MM.1S (cell line): ENCODE results near the gene GALNT4.

ENCODE experiments used
- EZH2 ChIP-seq: fragments of 300-600 bp; sonication (generic); optimal IDR thresholded peaks from 2 replicates; pipeline ENCODE3; 2017; ENCODE audit warnings: low read depth, mild to moderate bottlenecking, antibody characterized with exemption, low read length, mixed read lengths
- EZH2phosphoT487 ChIP-seq: fragments of 300-600 bp; sonication (generic); IDR thresholded peaks from 2 replicates; pipeline ENCODE4 v1.6.1; 2018; ENCODE audit warnings: antibody characterized with exemption, low read length
- TF ChIP-seq, protein P1 (sequence below): fragments of 300-600 bp; sonication (generic); IDR thresholded peaks from 2 replicates; pipeline ENCODE4 v1.5.1; 2016; ENCODE audit warnings: antibody characterized with exemption, low read length, mixed read lengths

DNA sequence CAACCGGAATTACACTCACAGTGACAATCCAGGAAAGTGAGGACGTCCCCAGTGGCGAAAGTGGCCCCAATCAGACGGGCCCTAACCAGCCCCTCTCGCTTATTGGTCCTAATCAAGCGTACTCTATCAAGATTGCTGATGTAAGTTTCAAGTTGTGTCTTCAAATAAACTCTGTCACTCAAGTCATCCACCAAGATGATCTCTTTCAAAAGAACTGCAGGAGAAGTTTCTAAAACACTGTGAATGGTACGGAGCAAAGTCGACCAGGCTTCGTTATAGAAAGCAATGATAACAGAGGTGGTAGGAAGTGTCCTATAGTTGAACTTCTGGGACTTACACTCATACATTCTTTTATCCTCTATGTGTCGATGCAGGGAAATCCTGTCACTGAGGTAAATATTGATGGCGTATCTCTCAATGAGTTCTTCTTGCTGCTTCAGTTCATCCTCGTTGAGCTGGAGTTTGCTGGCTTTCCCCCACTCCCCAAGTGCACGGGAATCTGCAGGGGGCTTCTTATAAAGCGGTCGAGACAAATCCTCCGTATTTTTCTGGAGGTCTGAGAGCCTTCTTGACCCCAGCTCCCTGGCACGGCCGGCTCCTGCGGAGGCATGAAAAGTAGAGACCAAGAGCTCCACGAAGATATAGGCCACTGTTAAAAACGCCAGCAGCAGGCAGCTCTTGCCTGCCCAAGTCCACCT is 604 bp downstream of the GALNT4 start:
- TF ChIP-seq, protein P1, sequence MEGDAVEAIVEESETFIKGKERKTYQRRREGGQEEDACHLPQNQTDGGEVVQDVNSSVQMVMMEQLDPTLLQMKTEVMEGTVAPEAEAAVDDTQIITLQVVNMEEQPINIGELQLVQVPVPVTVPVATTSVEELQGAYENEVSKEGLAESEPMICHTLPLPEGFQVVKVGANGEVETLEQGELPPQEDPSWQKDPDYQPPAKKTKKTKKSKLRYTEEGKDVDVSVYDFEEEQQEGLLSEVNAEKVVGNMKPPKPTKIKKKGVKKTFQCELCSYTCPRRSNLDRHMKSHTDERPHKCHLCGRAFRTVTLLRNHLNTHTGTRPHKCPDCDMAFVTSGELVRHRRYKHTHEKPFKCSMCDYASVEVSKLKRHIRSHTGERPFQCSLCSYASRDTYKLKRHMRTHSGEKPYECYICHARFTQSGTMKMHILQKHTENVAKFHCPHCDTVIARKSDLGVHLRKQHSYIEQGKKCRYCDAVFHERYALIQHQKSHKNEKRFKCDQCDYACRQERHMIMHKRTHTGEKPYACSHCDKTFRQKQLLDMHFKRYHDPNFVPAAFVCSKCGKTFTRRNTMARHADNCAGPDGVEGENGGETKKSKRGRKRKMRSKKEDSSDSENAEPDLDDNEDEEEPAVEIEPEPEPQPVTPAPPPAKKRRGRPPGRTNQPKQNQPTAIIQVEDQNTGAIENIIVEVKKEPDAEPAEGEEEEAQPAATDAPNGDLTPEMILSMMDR: no peak
- TF ChIP-seq EZH2 (no peak), EZH2phosphoT487 (no peak)
